ENCODE data around the gene SYK.
A peak's percentile ranks its signal among the peaks of the same experiment; 100 is the strongest.

SYK gene

GRCh38 chr9:90905822-90906221, 104.2 kb downstream of the SYK start:
- DNase-seq (ENCODE audit: insufficient read length, low spot score) (no peak), FAIRE-seq (no peak)
- TF ChIP-seq POLR2AphosphoS5 (IDR thresholded peaks at IDR 0.05; ENCODE audit: low read depth, low read length) (no peak), SPI1 (IDR thresholded peaks at IDR 0.05; ENCODE audit: low read depth, low read length) (no peak), POLR2A (IDR thresholded peaks at IDR 0.05; ENCODE audit: low read depth, low read length) (no peak), TAF1 (IDR thresholded peaks at IDR 0.05; ENCODE audit: low read depth, low read length) (no peak), PAX5 (IDR thresholded peaks at IDR 0.05; ENCODE audit: insufficient read depth, low read length, severe bottlenecking) (no peak), POU2F2 (IDR thresholded peaks at IDR 0.05; ENCODE audit: low read depth, low read length) (no peak)

GRCh38 chr9:90906316-90907055, 104.9 kb downstream of the SYK start:
- no peak for TF ChIP-seq PAX5 (IDR thresholded peaks at IDR 0.05; ENCODE audit: insufficient read depth, low read length, severe bottlenecking)
- TF ChIP-seq TAF1 (IDR thresholded peaks at IDR 0.05; ENCODE audit: low read depth, low read length) = no peak
- no peak for TF ChIP-seq SPI1 (IDR thresholded peaks at IDR 0.05; ENCODE audit: low read depth, low read length)
- TF ChIP-seq POLR2AphosphoS5 (IDR thresholded peaks at IDR 0.05; ENCODE audit: low read depth, low read length) = no peak
- TF ChIP-seq POU2F2 (IDR thresholded peaks at IDR 0.05; ENCODE audit: low read depth, low read length) = no peak
- DNase-seq (ENCODE audit: insufficient read length, low spot score) (no peak), FAIRE-seq (no peak)

DNA sequence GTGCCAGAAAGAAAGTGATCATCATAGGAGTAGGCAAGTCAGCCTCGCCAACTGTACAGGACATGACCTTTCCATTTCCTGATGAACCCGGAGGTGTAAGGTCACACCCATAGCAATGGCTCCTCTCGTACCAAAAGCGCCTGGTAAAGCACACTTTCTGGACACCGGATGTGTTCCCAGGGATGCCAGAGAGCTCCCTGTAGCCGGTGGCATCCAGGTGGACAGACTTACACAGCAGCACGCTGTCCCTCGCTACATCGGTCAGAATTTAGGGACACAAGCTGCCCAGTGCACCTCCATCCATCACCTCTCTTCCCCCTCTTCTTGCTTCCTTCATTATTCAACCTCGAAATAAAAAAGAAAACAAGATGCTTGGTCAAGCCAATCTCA, 105.4 kb downstream of the SYK start:
- FAIRE-seq (no peak), DNase-seq (ENCODE audit: insufficient read length, low spot score) (no peak)
- TF ChIP-seq SPI1 (IDR thresholded peaks at IDR 0.05; ENCODE audit: low read depth, low read length) (no peak), TAF1 (IDR thresholded peaks at IDR 0.05; ENCODE audit: low read depth, low read length) (no peak), POU2F2 (IDR thresholded peaks at IDR 0.05; ENCODE audit: low read depth, low read length) (no peak), POLR2A (IDR thresholded peaks at IDR 0.05; ENCODE audit: low read depth, low read length) (no peak), PAX5 (IDR thresholded peaks at IDR 0.05; ENCODE audit: insufficient read depth, low read length, severe bottlenecking) (no peak), POLR2AphosphoS5 (IDR thresholded peaks at IDR 0.05; ENCODE audit: low read depth, low read length) (no peak)

DNA sequence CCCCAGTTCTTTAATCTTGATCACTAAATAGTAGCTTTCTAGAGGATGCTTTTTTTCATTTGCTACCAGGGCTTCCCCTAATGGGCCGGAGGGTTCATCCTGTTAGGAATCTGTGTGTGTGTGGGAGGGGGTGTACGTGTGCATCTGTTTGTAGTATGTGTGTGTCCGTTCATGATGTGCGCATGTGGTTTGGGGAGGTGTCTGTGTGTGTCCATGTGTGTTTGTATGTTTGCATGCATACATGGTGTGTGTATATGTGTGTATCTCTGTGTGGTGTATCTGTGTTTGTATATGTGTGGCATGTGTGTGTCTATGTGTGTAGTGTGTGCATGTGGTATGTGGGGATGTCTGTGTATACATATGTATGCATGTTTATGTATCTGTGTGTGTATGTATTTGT, 106.2 kb downstream of the SYK start:
- FAIRE-seq (no peak), DNase-seq (ENCODE audit: insufficient read length, low spot score) (no peak)
- TF ChIP-seq SPI1 (IDR thresholded peaks at IDR 0.05; ENCODE audit: low read depth, low read length) (no peak), TAF1 (IDR thresholded peaks at IDR 0.05; ENCODE audit: low read depth, low read length) (no peak), POU2F2 (IDR thresholded peaks at IDR 0.05; ENCODE audit: low read depth, low read length) (no peak), POLR2A (IDR thresholded peaks at IDR 0.05; ENCODE audit: low read depth, low read length) (no peak), POLR2AphosphoS5 (IDR thresholded peaks at IDR 0.05; ENCODE audit: low read depth, low read length) (no peak), PAX5 (IDR thresholded peaks at IDR 0.05; ENCODE audit: insufficient read depth, low read length, severe bottlenecking) (no peak)

GRCh38 chr9:90909225-90909624, 107.6 kb downstream of the SYK start:
- FAIRE-seq (peak; percentile 23), DNase-seq (ENCODE audit: insufficient read length, low spot score) (no peak)
- TF ChIP-seq POLR2AphosphoS5 (IDR thresholded peaks at IDR 0.05; ENCODE audit: low read depth, low read length) (no peak), POU2F2 (IDR thresholded peaks at IDR 0.05; ENCODE audit: low read depth, low read length) (0 out of 2 replicates have a peak, but pooled peaks have one; percentile 18), TAF1 (IDR thresholded peaks at IDR 0.05; ENCODE audit: low read depth, low read length) (no peak)

- no peak for FAIRE-seq
These were observed 108.2 kb downstream of the SYK start for GRCh38 chr9:90909747-90910283.

DNA sequence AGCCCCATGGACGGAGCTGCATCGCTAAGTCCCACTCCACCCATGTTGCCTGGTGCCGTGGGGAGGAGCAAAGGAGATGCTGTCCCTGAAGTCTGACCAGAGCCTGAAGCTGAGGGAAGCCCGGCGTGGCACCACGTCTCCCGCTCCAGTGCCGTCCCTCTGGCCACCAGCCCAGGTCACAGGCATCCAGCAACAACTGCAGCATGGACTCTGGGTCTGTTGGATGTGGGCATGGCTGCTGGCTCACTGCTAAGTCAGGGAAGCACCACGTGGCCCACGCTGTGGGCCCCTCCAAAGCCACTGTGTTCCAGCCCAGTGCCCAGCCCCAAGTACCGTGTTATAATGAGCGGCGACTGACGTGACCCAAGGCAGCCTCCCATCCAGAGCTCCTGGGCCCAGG, 112.6 kb downstream of the SYK start:
- no peak for TF ChIP-seq SPI1 (IDR thresholded peaks at IDR 0.05; ENCODE audit: low read depth, low read length)
- no peak for TF ChIP-seq POLR2AphosphoS5 (IDR thresholded peaks at IDR 0.05; ENCODE audit: low read depth, low read length)
- TF ChIP-seq POLR2A (IDR thresholded peaks at IDR 0.05; ENCODE audit: low read depth, low read length) = no peak
- TF ChIP-seq TAF1 (IDR thresholded peaks at IDR 0.05; ENCODE audit: low read depth, low read length) = no peak
- no peak for TF ChIP-seq POU2F2 (IDR thresholded peaks at IDR 0.05; ENCODE audit: low read depth, low read length)
- TF ChIP-seq PAX5 (IDR thresholded peaks at IDR 0.05; ENCODE audit: insufficient read depth, low read length, severe bottlenecking) = no peak
- DNase-seq (ENCODE audit: insufficient read length, low spot score) (no peak), FAIRE-seq (no peak)

More at GRCh38 chr9:90909747-90910283, 108.2 kb downstream of the SYK start:
- TF ChIP-seq POU2F2 (IDR thresholded peaks at IDR 0.05; ENCODE audit: low read depth, low read length) (no peak), TAF1 (IDR thresholded peaks at IDR 0.05; ENCODE audit: low read depth, low read length) (no peak), POLR2A (IDR thresholded peaks at IDR 0.05; ENCODE audit: low read depth, low read length) (no peak), POLR2AphosphoS5 (IDR thresholded peaks at IDR 0.05; ENCODE audit: low read depth, low read length) (no peak), SPI1 (IDR thresholded peaks at IDR 0.05; ENCODE audit: low read depth, low read length) (no peak), PAX5 (IDR thresholded peaks at IDR 0.05; ENCODE audit: insufficient read depth, low read length, severe bottlenecking) (no peak)
- no peak for DNase-seq (ENCODE audit: insufficient read length, low spot score)

GRCh38 chr9:90914868-90915483, 113.4 kb downstream of the SYK start:
- TF ChIP-seq SPI1 (IDR thresholded peaks at IDR 0.05; ENCODE audit: low read depth, low read length) (no peak), PAX5 (IDR thresholded peaks at IDR 0.05; ENCODE audit: insufficient read depth, low read length, severe bottlenecking) (no peak), POU2F2 (IDR thresholded peaks at IDR 0.05; ENCODE audit: low read depth, low read length) (no peak), POLR2AphosphoS5 (IDR thresholded peaks at IDR 0.05; ENCODE audit: low read depth, low read length) (no peak), POLR2A (IDR thresholded peaks at IDR 0.05; ENCODE audit: low read depth, low read length) (no peak), TAF1 (IDR thresholded peaks at IDR 0.05; ENCODE audit: low read depth, low read length) (no peak)
- DNase-seq (ENCODE audit: insufficient read length, low spot score) (peak; percentile 83), FAIRE-seq (peak; percentile 98)

DNA sequence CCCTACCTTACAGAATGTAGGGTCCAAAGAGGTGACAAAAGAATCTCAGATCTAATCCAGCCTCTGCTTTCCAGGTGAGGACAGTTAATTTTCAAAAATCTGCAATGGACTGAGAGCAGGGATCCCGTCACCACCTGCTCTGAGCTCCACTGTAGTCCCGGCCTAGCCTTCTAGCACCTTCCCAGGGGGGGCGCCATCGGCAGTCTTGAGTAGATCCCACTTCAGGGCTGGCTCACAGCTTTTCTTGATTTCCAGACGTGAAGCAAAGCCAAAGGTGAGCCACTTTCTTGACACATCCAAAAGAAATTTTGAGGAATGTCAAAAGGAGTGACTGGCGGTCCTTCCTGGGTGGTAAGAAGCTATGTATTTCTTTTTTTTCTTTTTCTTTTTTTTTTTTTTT, 114.1 kb downstream of the SYK start:
- DNase-seq (ENCODE audit: insufficient read length, low spot score) (no peak), FAIRE-seq (no peak)
- no peak for TF ChIP-seq TAF1 (IDR thresholded peaks at IDR 0.05; ENCODE audit: low read depth, low read length)
- TF ChIP-seq POLR2A (IDR thresholded peaks at IDR 0.05; ENCODE audit: low read depth, low read length) = no peak
- TF ChIP-seq SPI1 (IDR thresholded peaks at IDR 0.05; ENCODE audit: low read depth, low read length) = no peak
- no peak for TF ChIP-seq POLR2AphosphoS5 (IDR thresholded peaks at IDR 0.05; ENCODE audit: low read depth, low read length)
- no peak for TF ChIP-seq PAX5 (IDR thresholded peaks at IDR 0.05; ENCODE audit: insufficient read depth, low read length, severe bottlenecking)
- no peak for TF ChIP-seq POU2F2 (IDR thresholded peaks at IDR 0.05; ENCODE audit: low read depth, low read length)

Measured in GM12891 (cell line).